ENCODE measurements around the gene KRTAP10-5.
"Not testable (repeated sequence)": the region's sequence is repeated elsewhere in the genome, so short reads cannot be mapped to it uniquely, and the experiment has no call there.

The KRTAP10-5 gene

GRCh38 chr21:44573630-44574456, 6.6 kb downstream of the KRTAP10-5 start, which contains the start of gene KRTAP10-4:
KRTAP10-4 (plus strand) TSS chr21:44573729; CDS start chr21:44573759, 30 bp downstream.
- DNase-seq (ENCODE audit: insufficient read length, low spot score): not testable (repeated sequence)

GRCh38 chr21:44572959-44573583, 7.3 kb downstream of the KRTAP10-5 start:
- FAIRE-seq (no peak), DNase-seq (ENCODE audit: insufficient read length, low spot score) (no peak)

More at GRCh38 chr21:44573630-44574456, 6.6 kb downstream of the KRTAP10-5 start, which contains the start of gene KRTAP10-4:
- not testable (repeated sequence) for FAIRE-seq

GRCh38 chr21:44571844-44572782, 8.3 kb downstream of the KRTAP10-5 start:
- DNase-seq (ENCODE audit: insufficient read length, low spot score): no peak
- no peak for FAIRE-seq

- FAIRE-seq: no peak
Observed at GRCh38 chr21:44571296-44571695, 9.1 kb downstream of the KRTAP10-5 start.

GRCh38 chr21:44569861-44570517, 10.4 kb downstream of the KRTAP10-5 start:
- no peak for DNase-seq (ENCODE audit: insufficient read length, low spot score)
- no peak for FAIRE-seq

More at GRCh38 chr21:44571296-44571695, 9.1 kb downstream of the KRTAP10-5 start:
- no peak for DNase-seq (ENCODE audit: insufficient read length, low spot score)

GRCh38 chr21:44568667-44569556, 11.5 kb downstream of the KRTAP10-5 start:
- DNase-seq (ENCODE audit: insufficient read length, low spot score) (no peak), FAIRE-seq (no peak)

- FAIRE-seq (no peak), DNase-seq (ENCODE audit: insufficient read length, low spot score) (no peak)
Observed at GRCh38 chr21:44568261-44568660, 12.1 kb downstream of the KRTAP10-5 start.

GRCh38 chr21:44567481-44568171, 12.8 kb downstream of the KRTAP10-5 start:
- FAIRE-seq: no peak
- DNase-seq (ENCODE audit: insufficient read length, low spot score): no peak

GRCh38 chr21:44566403-44566802, 14.0 kb downstream of the KRTAP10-5 start:
- DNase-seq (ENCODE audit: insufficient read length, low spot score): no peak
- no peak for FAIRE-seq

GRCh38 chr21:44564886-44565598, 15.4 kb downstream of the KRTAP10-5 start:
- DNase-seq (ENCODE audit: insufficient read length, low spot score) (no peak), FAIRE-seq (no peak)

- DNase-seq (ENCODE audit: insufficient read length, low spot score) (no peak), FAIRE-seq (no peak)
Observed at GRCh38 chr21:44564099-44564498, 16.3 kb downstream of the KRTAP10-5 start.

- FAIRE-seq (no peak), DNase-seq (ENCODE audit: insufficient read length, low spot score) (no peak)
Observed at GRCh38 chr21:44558695-44559094, 21.7 kb downstream of the KRTAP10-5 start, which contains the start of gene KRTAP10-3. KRTAP10-3 (minus strand) TSS chr21:44558795; CDS start chr21:44558715, 80 bp downstream.

GRCh38 chr21:44558329-44558675, 22.1 kb downstream of the KRTAP10-5 start:
- not testable (repeated sequence) for DNase-seq (ENCODE audit: insufficient read length, low spot score); FAIRE-seq

GRCh38 chr21:44557491-44558328, 22.7 kb downstream of the KRTAP10-5 start:
- FAIRE-seq: no peak

GRCh38 chr21:44556879-44557278, 23.5 kb downstream of the KRTAP10-5 start:
- FAIRE-seq (no peak), DNase-seq (ENCODE audit: insufficient read length, low spot score) (no peak)

More at GRCh38 chr21:44557491-44558328, 22.7 kb downstream of the KRTAP10-5 start:
- DNase-seq (ENCODE audit: insufficient read length, low spot score): no peak

- FAIRE-seq (no peak), DNase-seq (ENCODE audit: insufficient read length, low spot score) (no peak)
Observed at GRCh38 chr21:44555200-44555875, 25.1 kb downstream of the KRTAP10-5 start.
